ENCODE data around the gene OGFR. TPM values are rescaled to one million over a fixed set of nuclear protein-coding genes. Genes with fewer than 3 reads are reported as not detected.

Gene OGFR
- polyA plus RNA-seq, 1 donor (not counting 4 experiments of a cell fraction or from before 2014, with no cell fraction given): 39.8 TPM

- Histone ChIP-seq H3K27me3 (ENCODE audit: control insufficient read depth, extremely low read depth, insufficient read depth, low read length) (no peaks in the 10 kb centered on the region), H3K36me3 (ENCODE audit: control insufficient read depth in 2 of 2, extremely low read depth in 1 of 2, insufficient read depth in 2 of 2, low read length in 2 of 2) (peaks cover 0 to 2% of the 10 kb centered on the region in 2 experiments), H3K27ac (ENCODE audit: control insufficient read depth, insufficient read depth, low read length) (peak overlapping the region; percentile 48), H2AFZ (ENCODE audit: control insufficient read depth, low read length) (peak overlapping the region; percentile 89), H3K4me2 (ENCODE audit: control insufficient read depth, extremely low read depth, insufficient read depth, low read depth, low read length) (peak overlapping the region; percentile 88), H4K20me1 (ENCODE audit: control insufficient read depth, extremely low read depth, insufficient read depth, low read length) (no peaks in the 10 kb centered on the region), H3K9me1 (ENCODE audit: control insufficient read depth, extremely low read depth, insufficient read depth, low read length) (no peaks in the 10 kb centered on the region), H3K9me3 (ENCODE audit: control insufficient read depth, low read depth, low read length) (no peaks in the 10 kb centered on the region), H3K4me1 (ENCODE audit: control insufficient read depth, extremely low read depth, insufficient read depth, low read length) (peaks cover 40% of the 10 kb centered on the region), H3K79me2 (ENCODE audit: control insufficient read depth, insufficient read depth, low read length) (no peaks in the 10 kb centered on the region), H3K9ac (ENCODE audit: control insufficient read depth, extremely low read depth, insufficient read depth, low read length) (peak overlapping the region; percentile 76), H3K4me3 (ENCODE audit: control insufficient read depth in 2 of 3, extremely low read depth in 1 of 3, insufficient read depth in 2 of 3, low read depth in 1 of 3, low read length in 3 of 3) (peak overlapping the region; percentile 52 to 74 (median 68))
- dilution Hi-C loops (cut with MboI; ENCODE audit: extremely low pct_ligation_motif_present, low sequenced_read_pairs): no loop called here
- FAIRE-seq: peak; percentile 75
- TF ChIP-seq CTCF (optimal IDR thresholded peaks at IDR 0.05 in 1 of 3, IDR thresholded peaks at IDR 0.05 in 1 of 3, conservative IDR thresholded peaks at IDR 0.05 in 1 of 3; ENCODE audit: extremely low read depth in 1 of 3, insufficient read depth in 2 of 3, low read length in 3 of 3): no peak
- DNase-seq (ENCODE audit: low read depth, low spot score): no peak
Measured at GRCh38 chr20:62835931-62836861, 31.6 kb downstream of the OGFR start.

GRCh38 chr20:62836967-62837490, 32.4 kb downstream of the OGFR start:
- peaks cover 0 to 2% of the 10 kb centered on the region in 2 experiments for H3K36me3 ChIP-seq (ENCODE audit: control insufficient read depth in 2 of 2, extremely low read depth in 1 of 2, insufficient read depth in 2 of 2, low read length in 2 of 2)
- H3K4me2 ChIP-seq (ENCODE audit: control insufficient read depth, extremely low read depth, insufficient read depth, low read depth, low read length): peak overlapping the region; percentile 88
- no peaks in the 10 kb centered on the region for H3K9me1 ChIP-seq (ENCODE audit: control insufficient read depth, extremely low read depth, insufficient read depth, low read length)
- H3K4me1 ChIP-seq (ENCODE audit: control insufficient read depth, extremely low read depth, insufficient read depth, low read length): peaks cover 31% of the 10 kb centered on the region
- H4K20me1 ChIP-seq (ENCODE audit: control insufficient read depth, extremely low read depth, insufficient read depth, low read length): no peaks in the 10 kb centered on the region
- H3K4me3 ChIP-seq (ENCODE audit: control insufficient read depth in 2 of 3, extremely low read depth in 1 of 3, insufficient read depth in 2 of 3, low read depth in 1 of 3, low read length in 3 of 3): peak overlapping the region; percentile 52 to 74 (median 68)
- FAIRE-seq (no peak), DNase-seq (ENCODE audit: low read depth, low spot score) (no peak)
- H3K9ac ChIP-seq (ENCODE audit: control insufficient read depth, extremely low read depth, insufficient read depth, low read length): peak overlapping the region; percentile 76
- no peak for TF ChIP-seq CTCF (optimal IDR thresholded peaks at IDR 0.05 in 1 of 3, IDR thresholded peaks at IDR 0.05 in 1 of 3, conservative IDR thresholded peaks at IDR 0.05 in 1 of 3; ENCODE audit: extremely low read depth in 1 of 3, insufficient read depth in 2 of 3, low read length in 3 of 3)
- TF ChIP-seq EZH2 (IDR thresholded peaks at IDR 0.05; ENCODE audit: low read length): no peak
- peak overlapping the region; percentile 48 for H3K27ac ChIP-seq (ENCODE audit: control insufficient read depth, insufficient read depth, low read length)
- H3K79me2 ChIP-seq (ENCODE audit: control insufficient read depth, insufficient read depth, low read length): no peaks in the 10 kb centered on the region
- H3K9me3 ChIP-seq (ENCODE audit: control insufficient read depth, low read depth, low read length): no peaks in the 10 kb centered on the region
- dilution Hi-C loops (cut with MboI; ENCODE audit: extremely low pct_ligation_motif_present, low sequenced_read_pairs): no loop called here
- peak overlapping the region; percentile 89 for H2AFZ ChIP-seq (ENCODE audit: control insufficient read depth, low read length)
- no peaks in the 10 kb centered on the region for H3K27me3 ChIP-seq (ENCODE audit: control insufficient read depth, extremely low read depth, insufficient read depth, low read length)

Measured in keratinocyte (primary cell).